Superior temporal gyrus (tissue), 1 donor: ENCODE data around the gene BPIFB2.

ENCODE experiments used
- DNase-seq: peaks from one replicate; pipeline ENCODE4 v3.0.0-alpha.2; 2016; ENCODE audit errors: extremely low spot score

The BPIFB2 gene

GRCh38 chr20:33020278-33021161 lies 13.0 kb downstream of the BPIFB2 start:
- no peak for DNase-seq

DNA sequence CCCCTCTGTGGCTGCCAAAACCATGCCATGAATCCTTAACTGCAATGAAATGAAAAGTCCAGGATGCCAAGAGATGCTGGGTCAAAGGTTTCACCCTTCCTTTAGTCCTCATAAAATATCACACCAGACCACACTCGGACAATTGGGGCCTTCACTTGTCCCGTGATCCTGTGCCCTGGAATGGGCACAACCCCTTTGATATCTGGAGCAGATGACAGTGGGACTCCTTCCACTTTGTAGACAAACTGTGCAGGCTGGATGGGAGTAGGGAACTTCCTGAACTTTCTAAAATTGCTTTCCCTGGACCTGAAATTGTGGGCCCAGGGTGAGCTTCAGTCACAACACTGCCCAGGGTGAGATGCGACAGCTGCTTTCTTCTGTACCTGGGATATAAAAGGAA lies 14.4 kb downstream of the BPIFB2 start:
- no peak for DNase-seq

- no peak for DNase-seq
Observed at GRCh38 chr20:33022289-33022688, 14.8 kb downstream of the BPIFB2 start.

DNA sequence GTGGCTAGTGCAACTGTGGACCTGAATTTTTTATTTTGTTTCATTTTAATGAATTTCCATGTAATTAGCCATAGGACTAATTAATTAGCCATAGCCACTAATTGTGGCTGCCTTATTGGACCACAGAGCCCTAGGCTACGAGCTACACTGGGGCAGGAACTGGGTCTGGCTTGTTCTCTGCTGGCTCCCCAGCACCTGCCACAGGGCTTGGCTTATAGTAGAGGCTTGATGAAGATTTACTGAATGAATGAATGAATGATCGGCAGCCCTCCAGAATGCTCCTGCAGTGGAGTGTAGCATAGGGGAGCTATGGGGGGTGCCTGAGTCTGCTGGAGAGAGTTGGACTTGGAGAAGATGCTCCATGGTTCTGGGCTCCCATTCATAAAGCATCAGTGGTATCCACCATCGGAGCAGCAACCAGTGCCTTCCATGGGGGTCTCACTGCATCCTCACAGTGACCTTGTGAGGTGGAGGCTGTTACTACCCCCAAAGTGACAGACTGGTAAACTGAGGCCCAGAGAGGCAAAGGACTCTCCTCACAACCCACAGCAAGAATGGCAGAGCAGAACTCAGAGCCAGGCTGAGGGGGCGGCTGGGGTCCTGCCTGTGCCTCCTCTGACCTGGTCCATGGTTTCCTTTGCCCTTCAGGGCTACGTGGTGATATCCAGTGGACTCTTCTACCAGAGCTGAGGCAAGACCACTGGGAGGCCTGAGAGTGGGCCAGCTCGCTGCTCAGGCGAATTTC lies 15.4 kb downstream of the BPIFB2 start:
- no peak for DNase-seq

GRCh38 chr20:33023439-33024242 lies 16.1 kb downstream of the BPIFB2 start:
- DNase-seq = no peak

DNA sequence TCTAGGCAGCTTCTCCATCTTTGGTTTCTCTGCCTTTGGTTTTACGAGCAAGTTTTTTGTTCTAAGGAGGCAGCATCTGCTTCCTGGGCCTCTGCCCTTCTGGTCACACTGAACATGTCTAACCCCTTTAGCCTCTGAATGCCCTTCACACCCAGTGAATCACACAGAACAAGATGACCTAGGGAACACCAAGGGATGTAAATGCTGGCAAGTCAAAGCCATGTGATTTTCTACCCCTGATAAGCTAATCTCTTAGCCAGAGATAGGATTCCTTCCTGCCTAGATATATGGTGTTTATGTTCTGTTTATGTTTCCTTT lies 16.7 kb downstream of the BPIFB2 start:
- DNase-seq = no peak

GRCh38 chr20:33024609-33025317 lies 17.3 kb downstream of the BPIFB2 start:
- DNase-seq = no peak

GRCh38 chr20:33025318-33025876 lies 17.9 kb downstream of the BPIFB2 start:
- no peak for DNase-seq

DNA sequence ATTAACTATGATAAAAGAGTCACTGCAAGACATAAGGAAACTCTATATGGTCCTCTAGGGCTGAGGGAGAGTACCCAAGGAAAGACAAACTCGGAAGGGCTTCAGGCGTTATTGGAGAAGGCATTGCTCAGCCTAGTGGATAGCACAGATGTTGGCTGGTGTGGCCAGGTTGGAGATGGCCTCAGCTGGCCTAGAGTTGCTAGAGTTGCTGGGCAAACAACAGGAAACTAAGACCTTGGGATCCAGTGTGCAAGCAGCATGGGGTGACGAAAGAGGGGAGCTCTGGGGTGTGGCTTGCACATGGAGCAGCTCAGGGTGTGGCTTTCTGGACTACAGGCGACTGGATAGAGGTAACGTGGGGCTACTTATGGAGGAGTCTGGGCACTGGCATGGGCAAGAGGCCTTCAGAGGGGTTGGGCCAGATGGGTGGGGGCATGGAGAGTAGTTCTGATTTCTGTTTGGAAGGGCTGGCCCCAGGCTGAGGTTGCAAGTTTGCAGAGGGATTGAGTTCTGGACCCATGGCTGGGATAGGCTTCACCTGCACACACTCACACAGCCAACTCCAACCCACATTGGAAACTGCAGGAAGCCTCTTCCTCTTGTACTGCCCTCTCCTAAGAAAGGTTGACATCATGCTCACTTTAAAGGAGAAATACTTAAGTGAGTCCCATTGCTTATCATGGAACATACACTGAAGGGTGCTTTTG lies 18.7 kb downstream of the BPIFB2 start:
- DNase-seq = no peak

DNA sequence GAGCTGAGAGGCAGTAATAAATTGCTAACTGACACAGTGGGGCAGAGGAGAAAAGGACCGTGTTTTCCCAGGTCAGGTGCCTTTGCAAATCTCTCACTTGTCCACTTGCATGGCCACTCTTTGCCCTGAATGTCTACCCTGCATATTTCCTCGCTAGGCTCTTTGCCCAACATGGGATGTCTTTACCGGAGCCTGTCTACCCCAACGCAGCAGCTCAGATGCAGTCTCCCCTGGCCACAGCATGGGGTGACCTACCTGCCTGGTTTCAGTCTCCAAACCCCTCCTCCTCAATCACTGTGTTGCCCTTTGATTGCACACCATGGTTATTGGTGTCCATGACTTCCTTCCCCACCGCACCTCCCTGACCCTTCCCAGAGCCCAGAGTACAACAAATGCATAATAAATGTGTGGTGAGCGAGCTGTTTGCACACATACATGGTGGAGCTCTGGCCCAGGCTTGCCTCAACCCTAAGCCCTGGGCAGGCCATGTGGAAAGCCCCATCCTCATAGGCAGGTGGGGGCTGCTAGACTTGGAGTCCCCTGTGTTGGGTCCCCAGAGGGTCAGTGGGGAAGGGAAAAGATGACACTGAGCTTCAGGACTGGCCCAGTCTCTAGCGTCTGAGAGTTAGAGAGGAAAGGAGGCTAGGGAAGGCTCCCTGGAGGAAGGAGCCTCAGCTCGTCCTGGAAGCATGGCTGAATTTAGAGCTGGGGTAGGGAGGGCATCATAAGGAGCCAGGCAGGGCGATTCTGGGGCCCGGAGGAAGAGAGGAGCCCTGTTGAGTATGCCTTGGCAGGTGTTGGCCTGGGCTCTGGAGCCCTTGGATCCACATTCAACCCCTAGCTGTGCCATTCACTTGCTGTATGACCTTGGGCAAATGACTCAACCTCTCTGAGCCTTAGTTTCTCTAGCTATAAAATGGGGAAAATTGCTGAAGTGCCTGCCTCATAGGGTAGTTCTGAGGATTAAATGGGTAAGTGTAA lies 19.6 kb downstream of the BPIFB2 start:
- no peak for DNase-seq

GRCh38 chr20:33027769-33028751 lies 20.6 kb downstream of the BPIFB2 start:
- DNase-seq = no peak

DNA sequence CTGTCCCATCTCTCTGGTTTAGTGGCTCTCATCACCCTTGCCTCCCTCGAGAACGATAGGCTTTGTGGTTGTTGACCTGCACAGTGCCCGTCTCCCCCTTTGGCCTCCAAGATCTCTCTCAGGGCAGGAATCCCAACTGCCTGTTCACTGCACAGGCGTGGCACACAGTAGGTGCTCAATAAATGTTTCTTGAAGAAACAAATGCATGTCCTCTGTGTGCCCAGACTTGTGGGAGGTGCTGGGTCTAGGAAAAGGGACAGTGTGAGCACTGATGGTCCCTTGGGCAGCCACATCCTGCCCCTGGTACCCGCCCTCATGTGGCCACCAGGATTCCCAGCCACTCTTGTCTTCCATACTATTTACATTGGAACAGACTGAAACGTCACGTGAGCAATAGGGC lies 21.4 kb downstream of the BPIFB2 start:
- DNase-seq = no peak

DNA sequence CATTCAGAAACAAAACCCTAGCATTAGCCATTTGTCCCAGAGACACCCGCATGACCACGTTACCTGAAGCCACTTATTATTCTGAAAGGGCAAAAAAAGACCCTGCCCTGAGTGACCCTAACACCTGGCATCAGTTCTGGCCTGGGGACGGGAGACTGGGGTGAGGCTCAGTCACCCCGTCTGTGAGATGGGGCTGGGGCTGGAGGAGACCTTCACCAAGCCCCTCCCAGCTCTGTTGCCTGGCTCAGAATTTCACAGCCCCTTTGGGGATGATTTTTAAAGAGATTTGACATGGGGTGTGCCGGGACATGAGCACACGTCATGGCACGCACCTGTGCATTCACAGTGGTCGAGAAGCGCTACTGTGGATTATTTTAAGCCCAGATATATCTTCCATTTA lies 22.6 kb downstream of the BPIFB2 start:
- no peak for DNase-seq

DNA sequence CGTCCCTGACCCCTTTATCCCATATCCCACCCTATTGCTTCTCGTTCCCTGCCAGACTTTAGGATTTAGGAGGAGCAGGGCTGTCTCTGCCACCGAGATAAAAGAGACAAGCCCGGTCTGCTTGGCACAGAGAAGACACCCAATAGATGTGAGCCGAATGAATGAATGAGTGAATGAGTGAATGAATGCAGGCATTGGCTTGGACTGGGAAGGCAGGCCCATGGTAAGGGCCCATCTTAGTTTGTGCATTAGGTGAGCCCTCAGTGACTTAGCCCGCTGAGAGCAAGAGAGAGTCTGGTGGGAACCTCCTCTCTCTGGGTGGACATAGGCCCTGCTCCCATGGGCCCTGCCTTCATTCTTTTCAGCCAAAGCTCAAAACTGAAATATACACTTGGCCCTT lies 23.1 kb downstream of the BPIFB2 start:
- no peak for DNase-seq

- DNase-seq = no peak
Observed at GRCh38 chr20:33031531-33031930, 24.0 kb downstream of the BPIFB2 start, which contains the start of gene BPIFB6. BPIFB6 (plus strand) TSS chr20:33031648; CDS start chr20:33031648, 0 bp downstream.

DNA sequence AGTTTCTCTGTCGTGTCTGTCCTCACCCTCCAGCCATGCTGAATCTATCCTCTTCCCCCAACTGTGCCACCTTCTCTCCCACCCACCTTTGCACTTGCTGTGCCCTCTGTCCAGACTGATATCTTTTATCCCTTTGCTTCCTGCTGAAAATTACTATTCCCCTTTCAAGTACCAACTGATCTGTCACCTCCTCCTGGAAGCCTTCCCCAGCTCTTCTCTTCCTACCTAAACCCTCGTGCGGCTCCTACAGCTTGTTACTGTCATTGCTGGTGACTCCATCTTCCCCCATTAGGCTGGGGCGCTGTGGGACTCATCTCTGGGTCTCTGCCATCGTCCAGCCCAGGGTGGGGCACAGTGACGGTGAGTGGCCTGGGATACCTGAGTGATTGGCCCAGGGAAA lies 25.1 kb downstream of the BPIFB2 start:
- no peak for DNase-seq

DNA sequence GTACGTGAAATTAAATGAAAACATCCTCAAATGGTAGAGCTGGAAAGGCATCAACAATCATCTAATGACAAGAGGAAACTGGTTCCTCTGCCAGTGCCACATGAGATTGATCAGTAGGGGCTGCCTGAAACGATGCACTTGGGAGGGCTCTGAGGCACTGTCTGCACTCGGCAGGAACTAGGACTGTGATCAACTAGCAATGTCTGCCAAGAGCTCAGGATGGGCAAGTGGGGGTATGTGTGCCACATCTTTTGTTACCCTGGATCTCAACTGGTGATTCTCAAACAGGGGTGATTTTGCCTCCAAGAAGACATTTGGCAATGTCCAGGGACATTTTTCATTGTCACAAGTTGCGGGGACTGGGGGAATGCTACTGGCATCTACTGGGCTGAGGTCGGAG lies 25.9 kb downstream of the BPIFB2 start:
- DNase-seq = no peak

DNA sequence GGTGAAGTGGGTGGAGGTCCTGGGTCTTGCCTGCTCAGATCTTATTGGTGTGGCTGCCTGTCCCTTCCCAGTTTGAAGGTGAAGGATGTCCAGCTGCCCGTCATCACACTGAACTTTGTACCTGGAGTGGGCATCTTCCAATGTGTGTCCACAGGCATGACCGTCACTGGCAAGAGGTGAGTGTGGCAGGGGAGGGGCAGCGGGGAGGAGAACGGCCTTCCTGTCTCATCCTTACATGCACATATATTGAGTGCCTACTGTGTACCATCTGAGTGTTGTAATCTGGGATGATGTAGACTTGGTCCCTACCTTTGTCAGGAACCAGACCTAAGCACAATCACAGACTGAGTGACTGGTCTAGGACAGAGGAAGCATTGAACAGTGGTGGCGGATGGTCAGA lies 26.6 kb downstream of the BPIFB2 start:
- DNase-seq = no peak
